NT2/D1 (cell line): ENCODE measurements around the gene FRRS1L.

Experiments used
- SUZ12 ChIP-seq: IDR thresholded peaks from 2 replicates; pipeline ENCODE4 v1.6.1; 2011; ENCODE audit not compliant: insufficient read length, insufficient read depth; ENCODE audit errors: extremely low read depth
- ZNF274 ChIP-seq: IDR thresholded peaks from 2 replicates; pipeline ENCODE4 v1.6.1; 2011; ENCODE audit warnings: mild to moderate bottlenecking, low read depth, low read length

DNA sequence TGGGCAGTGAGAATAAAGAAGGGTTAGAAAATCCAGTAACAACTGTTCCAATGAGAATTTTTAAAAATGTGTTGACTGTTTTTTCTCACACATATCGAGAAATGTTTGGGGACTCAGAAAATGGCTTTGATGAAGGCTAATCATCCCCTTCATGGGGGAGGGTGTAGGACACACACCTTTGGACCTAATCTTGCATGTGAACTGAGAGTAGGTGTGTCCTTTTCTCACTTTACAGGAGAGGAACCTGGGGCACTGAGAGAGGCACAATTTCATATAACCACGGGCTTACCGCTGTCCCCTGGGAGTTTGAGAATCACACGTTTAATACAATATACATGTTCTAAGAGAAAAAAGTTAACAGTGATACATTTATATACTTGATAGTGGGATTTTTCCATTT, 17.3 kb downstream of the FRRS1L start:
- no peak for TF ChIP-seq ZNF274
- no peak for TF ChIP-seq SUZ12
